GM23248 (cell line): ENCODE results near the gene ZNF658. TPM values are rescaled to one million over a fixed set of nuclear protein-coding genes. Genes with fewer than 3 reads are reported as not detected.
"Not testable (repeated sequence)": the region's sequence is repeated elsewhere in the genome, so short reads cannot be mapped to it uniquely, and the experiment has no call there.

Experiments
- DNase-seq: peaks from one replicate; pipeline ENCODE4 v3.0.0-alpha.2; 2015
- H2AFZ ChIP-seq: fragments of 200-600 bp; sonication (generic); 2 replicates; pipeline ENCODE4 v1.6.1; 2016; ENCODE audit warnings: antibody characterized with exemption
- H3F3A ChIP-seq: fragments of 200-600 bp; sonication (generic); 2 replicates; pipeline ENCODE4 v1.6.1; 2016; ENCODE audit warnings: mild to moderate bottlenecking, antibody characterized with exemption, mixed run types; ENCODE audit not compliant: insufficient read depth
- H3K27ac ChIP-seq: fragments of 200-600 bp; sonication (generic); 2 replicates; pipeline ENCODE4 v1.5.1; 2016; ENCODE audit warnings: mild to moderate bottlenecking
- H3K27me3 ChIP-seq: fragments of 200-600 bp; sonication (generic); replicated peaks from 2 replicates; pipeline ENCODE4 v1.6.1; 2016; ENCODE audit warnings: mild to moderate bottlenecking; ENCODE audit not compliant: insufficient read depth
- H3K36me3 ChIP-seq: fragments of 200-600 bp; sonication (generic); 2 replicates; pipeline ENCODE4 v1.6.1; 2016; ENCODE audit warnings: low read depth, mild to moderate bottlenecking
- H3K4me1 ChIP-seq: fragments of 200-600 bp; sonication (generic); 2 replicates; pipeline ENCODE4 v1.6.1; 2016; ENCODE audit warnings: mild to moderate bottlenecking; ENCODE audit not compliant: insufficient read depth
- H3K4me2 ChIP-seq: fragments of 200-600 bp; sonication (generic); one replicate; pipeline ENCODE4 v1.6.1; 2016; ENCODE audit warnings: mild to moderate bottlenecking; ENCODE audit not compliant: unreplicated experiment
- H3K4me3 ChIP-seq: fragments of 200-600 bp; sonication (generic); 2 replicates; pipeline ENCODE4 v1.5.1; 2016; ENCODE audit warnings: mild to moderate bottlenecking
- H3K79me2 ChIP-seq: fragments of 200-600 bp; sonication (generic); 2 replicates; pipeline ENCODE4 v1.6.1; 2016; ENCODE audit warnings: mild to moderate bottlenecking; ENCODE audit not compliant: insufficient read depth
- H3K9ac ChIP-seq: fragments of 200-600 bp; sonication (generic); 2 replicates; pipeline ENCODE4 v1.6.1; 2016; ENCODE audit warnings: mild to moderate bottlenecking
- H3K9me2 ChIP-seq: fragments of 200-600 bp; sonication (generic); 2 replicates; pipeline ENCODE4 v1.6.1; 2016; ENCODE audit warnings: mixed run types, mild to moderate bottlenecking, moderate library complexity; ENCODE audit not compliant: insufficient read depth
- H3K9me3 ChIP-seq: fragments of 200-600 bp; sonication (generic); one replicate; pipeline ENCODE4 v1.6.1; 2017; ENCODE audit warnings: low read depth
- H4K20me1 ChIP-seq: fragments of 200-600 bp; sonication (generic); 2 replicates; pipeline ENCODE4 v1.6.0; 2016; ENCODE audit not compliant: insufficient read depth
- WGBS, 2 experiments: methylation state at CpG; one replicate each; pipeline ENCODE4 v1.1.6; 2015 to 2017; ENCODE audit warnings: low lambda C conversion rate in 2 of 2, low coverage in 1 of 2; ENCODE audit errors: missing lambda C conversion rate in 2 of 2; 5-methylcytosine and 5-hydroxymethylcytosine counted together
- in situ Hi-C: fragments of 300-500 bp; cut with MboI; formaldehyde crosslinking; loops from 2 replicates; pipeline ENCODE4 v1.15.0; 2020
- polyA plus RNA-seq: library from polyadenylated mRNA; unstranded; fragments of >200 nt; fragmentation: Nextera tagmentation; extraction: Ambion mirVana; gene quantifications from 2 replicates; pipeline ENCODE4 v1.2.1, GENCODE V29; 2016
- total RNA-seq: library from RNA; depleted of rRNA; stranded (reverse); fragments of >200 nt; shearing (Covaris generic); gene quantifications from 2 replicates; pipeline ENCODE4 v1.2.3, GENCODE V29; 2014

Gene ZNF658
- total and polyA plus RNA-seq, 2 experiments from 2014 or later, result 2.4 to 4.8 TPM

- in situ Hi-C loops, H3K4me1 ChIP-seq, H2AFZ ChIP-seq, H3K36me3 ChIP-seq, H3F3A ChIP-seq, H3K4me3 ChIP-seq, H3K9ac ChIP-seq, H3K9me3 ChIP-seq, H3K27me3 ChIP-seq, DNase-seq, H3K27ac ChIP-seq, H3K9me2 ChIP-seq, H3K79me2 ChIP-seq, H3K4me2 ChIP-seq, H4K20me1 ChIP-seq: not testable (repeated sequence)
- WGBS, 2 experiments, result 84 to 87% methylated on average over 4 of the region's 4 CpGs
Measured at GRCh38 chr9:66920072-66920471, 19.5 kb downstream of the ZNF658 start.

GRCh38 chr9:66936194-66936870 is 35.8 kb downstream of the ZNF658 start:
- in situ Hi-C loops, H3K9me3 ChIP-seq, H4K20me1 ChIP-seq, H3K27ac ChIP-seq, H3K9me2 ChIP-seq, H3F3A ChIP-seq, H3K4me3 ChIP-seq, H3K4me1 ChIP-seq, H3K36me3 ChIP-seq, H3K4me2 ChIP-seq, H3K27me3 ChIP-seq, H2AFZ ChIP-seq, DNase-seq, H3K9ac ChIP-seq, H3K79me2 ChIP-seq: not testable (repeated sequence)
- WGBS, 2 experiments, result 40% methylated on average over 1 of the region's 1 CpG; no CpG with 5 or more reads in 1 of the 2 experiments

GRCh38 chr9:66937662-66938061 is 37.1 kb downstream of the ZNF658 start:
- H3K4me1 ChIP-seq, H3K27ac ChIP-seq, H3K4me3 ChIP-seq, H3K4me2 ChIP-seq, H3K9me2 ChIP-seq, H2AFZ ChIP-seq, H4K20me1 ChIP-seq, H3F3A ChIP-seq, H3K36me3 ChIP-seq, DNase-seq, H3K9ac ChIP-seq, H3K9me3 ChIP-seq, in situ Hi-C loops, H3K79me2 ChIP-seq, H3K27me3 ChIP-seq: not testable (repeated sequence)
- WGBS, 2 experiments, result 23 to 26% methylated on average over 2 to 3 of the region's 3 CpGs

- H2AFZ ChIP-seq, H3K27ac ChIP-seq, H3K9me3 ChIP-seq, H3K36me3 ChIP-seq, in situ Hi-C loops, H3K9me2 ChIP-seq, H3F3A ChIP-seq, DNase-seq, H3K79me2 ChIP-seq, H4K20me1 ChIP-seq, H3K27me3 ChIP-seq, H3K4me1 ChIP-seq, H3K4me2 ChIP-seq, H3K4me3 ChIP-seq, H3K9ac ChIP-seq: not testable (repeated sequence)
- WGBS, 2 experiments, result 19% methylated on average over 5 of the region's 5 CpGs
Measured at GRCh38 chr9:66938322-66938721, 37.8 kb downstream of the ZNF658 start.

DNA sequence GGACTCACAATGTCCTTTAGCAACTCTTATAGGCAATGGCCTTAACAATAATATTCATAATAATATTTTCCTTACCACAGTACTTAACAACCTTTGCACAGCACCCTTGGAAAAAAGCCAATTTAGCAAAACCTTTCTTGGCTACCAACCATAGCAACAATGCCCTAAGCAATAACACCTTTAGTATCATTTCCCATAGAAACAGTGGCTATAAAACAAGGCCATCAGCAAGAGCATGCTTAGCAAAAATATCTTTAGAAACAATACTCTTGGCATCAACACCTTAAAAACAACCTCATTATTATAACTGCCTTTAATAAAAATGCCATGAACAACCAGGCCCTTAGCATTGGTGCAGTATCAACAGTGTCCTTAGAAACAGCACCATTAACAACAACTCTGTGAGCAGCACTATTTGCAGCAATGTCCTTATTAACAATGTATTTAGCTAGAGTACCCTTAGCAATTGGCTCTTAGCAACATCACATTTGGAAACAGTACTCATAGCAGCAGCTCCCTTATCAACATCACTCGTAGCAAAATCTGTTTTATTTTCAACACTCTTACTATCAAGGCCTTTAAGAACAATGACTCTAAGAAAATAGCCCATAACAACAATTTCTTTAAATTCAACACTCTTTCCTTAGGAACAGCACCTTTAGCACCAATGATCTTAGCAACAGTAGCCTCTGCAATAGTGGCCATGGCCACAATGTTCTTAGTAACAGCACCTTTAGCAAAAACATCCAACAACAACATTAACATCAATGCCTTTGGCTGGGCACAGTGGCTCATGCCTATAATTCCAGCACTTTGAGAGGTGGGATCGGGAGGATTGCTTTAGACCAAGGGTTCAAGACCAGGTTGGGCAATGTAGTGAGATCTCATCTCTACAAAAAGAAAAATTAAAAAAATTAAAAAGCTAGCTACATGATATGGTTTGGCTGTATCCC is 39.6 kb downstream of the ZNF658 start:
- H3K4me3 ChIP-seq, H3K4me1 ChIP-seq, H4K20me1 ChIP-seq, H2AFZ ChIP-seq, H3K9ac ChIP-seq, H3K9me3 ChIP-seq, in situ Hi-C loops, H3K4me2 ChIP-seq, H3K36me3 ChIP-seq, H3K9me2 ChIP-seq, H3F3A ChIP-seq, H3K27ac ChIP-seq, H3K79me2 ChIP-seq, DNase-seq, H3K27me3 ChIP-seq: not testable (repeated sequence)
- 15 to 18% methylated on average over 1 of the region's 2 CpGs for WGBS, 2 experiments

- H3K4me2 ChIP-seq, H4K20me1 ChIP-seq, H3K4me1 ChIP-seq, H3K4me3 ChIP-seq, H3K27me3 ChIP-seq, H3F3A ChIP-seq, H3K79me2 ChIP-seq, H3K9ac ChIP-seq, H2AFZ ChIP-seq, H3K36me3 ChIP-seq, DNase-seq, H3K27ac ChIP-seq, in situ Hi-C loops, H3K9me2 ChIP-seq, H3K9me3 ChIP-seq: not testable (repeated sequence)
- WGBS, 2 experiments, result 7 to 10% methylated on average over 4 to 5 of the region's 5 CpGs
Measured at GRCh38 chr9:66942400-66943155, 42.1 kb downstream of the ZNF658 start.

- H3K4me3 ChIP-seq, H3F3A ChIP-seq, H3K9me3 ChIP-seq, H2AFZ ChIP-seq, in situ Hi-C loops, H3K79me2 ChIP-seq, H4K20me1 ChIP-seq, H3K27ac ChIP-seq, H3K4me2 ChIP-seq, H3K36me3 ChIP-seq, H3K9me2 ChIP-seq, H3K9ac ChIP-seq, H3K4me1 ChIP-seq, H3K27me3 ChIP-seq: not testable (repeated sequence)
- 63 to 70% methylated on average over 11 of the region's 11 CpGs for WGBS, 2 experiments
- peak; percentile 0 for DNase-seq
Measured at GRCh38 chr9:66952576-66952975, 52.1 kb downstream of the ZNF658 start.
